DND-41 (cell line): Measurements from ENCODE around the gene SLC35F3.

Source experiments
- ATAC-seq: fragments of 200-7000 bp; cut with Tn5 transposase; 3 replicates; pipeline ENCODE4 v1.9.1; 2021; ENCODE audit warnings: low read depth; ENCODE audit not compliant: insufficient read depth
- DNase-seq: peaks from one replicate; pipeline ENCODE4 v3.0.0-alpha.2; 2020
- H2AFZ ChIP-seq: 2 replicates; pipeline ENCODE4 v1.6.0; 2012; ENCODE audit warnings: low read depth, low read length
- H3K27ac ChIP-seq: 2 replicates; pipeline ENCODE4 v1.5.1; 2012; ENCODE audit warnings: low read length, inconsistent platforms
- H3K27me3 ChIP-seq: fragments of 200-600 bp; sonication (generic); 2 replicates; pipeline ENCODE4 v1.6.0; 2012; ENCODE audit warnings: low read length, mild to moderate bottlenecking, inconsistent platforms; ENCODE audit not compliant: insufficient read depth, poor library complexity
- H3K36me3 ChIP-seq: 2 replicates; pipeline ENCODE4 v1.5.1; 2012; ENCODE audit warnings: low read length, inconsistent platforms; ENCODE audit not compliant: insufficient read depth
- H3K4me1 ChIP-seq: 2 replicates; pipeline ENCODE4 v1.5.1; 2012; ENCODE audit warnings: mild to moderate bottlenecking, low read length; ENCODE audit not compliant: insufficient read depth
- H3K4me2 ChIP-seq: 2 replicates; pipeline ENCODE4 v1.6.0; 2012; ENCODE audit warnings: mild to moderate bottlenecking, moderate library complexity, low read length, inconsistent platforms; ENCODE audit not compliant: insufficient read depth
- H3K4me3 ChIP-seq, 2 experiments: fragments of 200-600 bp in 1 of 2; shearing (Covaris generic) in 1 of 2; 2 replicates each; pipeline ENCODE4 v1.5.1; 2012 to 2016; ENCODE audit warnings: inconsistent platforms in 2 of 2, low read length in 2 of 2, mild to moderate bottlenecking in 2 of 2, low read depth in 1 of 2, moderate library complexity in 1 of 2
- H3K79me2 ChIP-seq: 2 replicates; pipeline ENCODE4 v1.6.0; 2012; ENCODE audit warnings: low read length, inconsistent platforms; ENCODE audit not compliant: insufficient read depth
- H3K9ac ChIP-seq: 2 replicates; pipeline ENCODE4 v1.6.0; 2012; ENCODE audit warnings: low read depth, mild to moderate bottlenecking, inconsistent platforms, low read length, moderate library complexity
- H3K9me3 ChIP-seq: 2 replicates; pipeline ENCODE4 v1.5.1; 2012; ENCODE audit warnings: low read length, moderate library complexity, mild to moderate bottlenecking, inconsistent platforms; ENCODE audit not compliant: insufficient read depth, severe bottlenecking
- H4K20me1 ChIP-seq: 2 replicates; pipeline ENCODE4 v1.6.0; 2012; ENCODE audit warnings: low read length; ENCODE audit not compliant: insufficient read depth
- CTCF ChIP-seq: IDR thresholded peaks from 2 replicates; pipeline ENCODE4 v1.5.1; 2012; ENCODE audit warnings: borderline replicate concordance, low read length, moderate library complexity, mild to moderate bottlenecking; ENCODE audit not compliant: poor library complexity, severe bottlenecking; ENCODE audit errors: extremely low read depth
- EZH2 ChIP-seq: IDR thresholded peaks from 3 replicates; pipeline ENCODE4 v1.6.1; 2012; ENCODE audit warnings: borderline replicate concordance, low read depth, mild to moderate bottlenecking, moderate library complexity, low read length, inconsistent platforms; ENCODE audit not compliant: severe bottlenecking

SLC35F3 gene

GRCh38 chr1:234273981-234274380 lies 369.5 kb downstream of the SLC35F3 start:
- no peaks in the 10 kb centered on the region for H3K27me3 ChIP-seq
- no peaks in the 10 kb centered on the region for H4K20me1 ChIP-seq
- no peaks in the 10 kb centered on the region for H3K9me3 ChIP-seq
- DNase-seq (no peak), ATAC-seq (no peak)
- TF ChIP-seq EZH2 (no peak), CTCF (no peak)
- no peaks in the 10 kb centered on the region for H3K79me2 ChIP-seq
- H3K4me2 ChIP-seq: no peak overlapping the region
- H3K27ac ChIP-seq: no peak overlapping the region
- no peaks in the 10 kb centered on the region for H3K36me3 ChIP-seq
- H3K4me3 ChIP-seq: no peak overlapping the region
- no peak overlapping the region for H3K9ac ChIP-seq
- no peaks in the 10 kb centered on the region for H3K4me1 ChIP-seq
- H2AFZ ChIP-seq: no peak overlapping the region

GRCh38 chr1:234276151-234276788 lies 371.8 kb downstream of the SLC35F3 start:
- no peaks in the 10 kb centered on the region for H3K9me3 ChIP-seq
- H3K27me3 ChIP-seq: no peaks in the 10 kb centered on the region
- H3K79me2 ChIP-seq: no peaks in the 10 kb centered on the region
- H3K4me2 ChIP-seq: no peak overlapping the region
- H4K20me1 ChIP-seq: no peaks in the 10 kb centered on the region
- peaks cover 6% of the 10 kb centered on the region for H3K36me3 ChIP-seq
- H3K9ac ChIP-seq: no peak overlapping the region
- no peak overlapping the region for H3K4me3 ChIP-seq
- DNase-seq (no peak), ATAC-seq (no peak)
- H2AFZ ChIP-seq: no peak overlapping the region
- no peak for TF ChIP-seq EZH2
- TF ChIP-seq CTCF: no peak
- no peak overlapping the region for H3K27ac ChIP-seq
- H3K4me1 ChIP-seq: no peaks in the 10 kb centered on the region

GRCh38 chr1:234277161-234277868 lies 372.8 kb downstream of the SLC35F3 start:
- H3K27me3 ChIP-seq: no peaks in the 10 kb centered on the region
- no peak overlapping the region for H2AFZ ChIP-seq
- ATAC-seq (no peak), DNase-seq (no peak)
- no peaks in the 10 kb centered on the region for H3K4me1 ChIP-seq
- no peak for TF ChIP-seq EZH2
- no peak for TF ChIP-seq CTCF
- H3K36me3 ChIP-seq: peaks cover 6% of the 10 kb centered on the region
- H4K20me1 ChIP-seq: no peaks in the 10 kb centered on the region
- no peak overlapping the region for H3K27ac ChIP-seq
- H3K4me2 ChIP-seq: no peak overlapping the region
- H3K9ac ChIP-seq: no peak overlapping the region
- H3K79me2 ChIP-seq: no peaks in the 10 kb centered on the region
- no peak overlapping the region for H3K4me3 ChIP-seq
- no peaks in the 10 kb centered on the region for H3K9me3 ChIP-seq
